Upper lobe of right lung (tissue), 1 donor: ENCODE measurements around the gene TOR2A. TPM values are rescaled to one million over a fixed set of nuclear protein-coding genes. Genes with fewer than 3 reads are reported as not detected.

Experiments used
- ATAC-seq: fragments of 200-7000 bp; cut with Tn5 transposase; one replicate; pipeline ENCODE4 v1.9.1; 2020; ENCODE audit warnings: mild to moderate bottlenecking, moderate library complexity
- DNase-seq: peaks from one replicate; pipeline ENCODE4 v3.0.0-alpha.2; 2020
- H3K27ac ChIP-seq: fragments of 200-600 bp; one replicate; pipeline ENCODE4 v1.8.0; 2022
- H3K27me3 ChIP-seq: fragments of 200-600 bp; one replicate; pipeline ENCODE4 v1.8.0; 2022; ENCODE audit warnings: mild to moderate bottlenecking
- H3K36me3 ChIP-seq: fragments of 200-600 bp; one replicate; pipeline ENCODE4 v1.8.0; 2022
- H3K4me1 ChIP-seq: fragments of 200-600 bp; one replicate; pipeline ENCODE4 v1.8.0; 2022
- H3K4me3 ChIP-seq: fragments of 200-600 bp; one replicate; pipeline ENCODE4 v1.8.0; 2022; ENCODE audit warnings: mild to moderate bottlenecking
- H3K9me3 ChIP-seq: fragments of 200-600 bp; one replicate; pipeline ENCODE4 v1.8.0; 2022
- intact Hi-C: fragments of 100-400 bp; cut with DNase I; formaldehyde crosslinking; loops from one replicate; pipeline ENCODE4 v1.11.0; 2022
- total RNA-seq: library from RNA; stranded (reverse); fragmentation: NEBNext Ultra II Directional; extraction: Animal tissue kit (Norgen Biotek cat#: 25700); gene quantifications from one replicate; pipeline ENCODE4 v1.2.1, GENCODE V29; 2021
- TF ChIP-seq, protein P1 (sequence below): fragments of 200-600 bp; IDR thresholded peaks from one replicate; pipeline ENCODE4 v1.8.0; 2022; ENCODE audit warnings: antibody characterized with exemption
- donor health status: DM: no; HTN: yes; CAD: no; lungs with severe emphysema.

TOR2A gene
- total RNA-seq, 1 donor from 2014 or later = 17.3 TPM

DNA sequence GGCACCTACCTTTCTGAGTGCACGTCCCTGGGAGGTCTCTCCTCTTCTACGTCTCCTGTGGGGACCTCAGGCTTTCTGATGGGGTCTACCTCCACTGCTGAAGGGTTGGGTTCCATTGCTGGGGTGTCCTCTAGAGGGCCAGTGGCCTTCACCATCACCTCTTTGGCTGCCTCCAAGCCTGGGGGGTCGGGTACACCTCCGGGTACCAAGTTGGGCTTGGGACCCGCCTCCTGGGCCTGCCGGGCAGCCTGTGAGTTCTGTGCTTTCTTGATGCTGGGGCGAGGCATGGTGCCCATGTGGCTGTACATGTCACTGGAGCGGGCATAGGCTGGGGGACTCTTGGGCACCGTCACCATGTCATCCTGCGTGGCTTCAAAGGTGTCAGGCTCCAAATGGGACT, 38.9 kb upstream of the TOR2A start:
- TF ChIP-seq, protein P1, sequence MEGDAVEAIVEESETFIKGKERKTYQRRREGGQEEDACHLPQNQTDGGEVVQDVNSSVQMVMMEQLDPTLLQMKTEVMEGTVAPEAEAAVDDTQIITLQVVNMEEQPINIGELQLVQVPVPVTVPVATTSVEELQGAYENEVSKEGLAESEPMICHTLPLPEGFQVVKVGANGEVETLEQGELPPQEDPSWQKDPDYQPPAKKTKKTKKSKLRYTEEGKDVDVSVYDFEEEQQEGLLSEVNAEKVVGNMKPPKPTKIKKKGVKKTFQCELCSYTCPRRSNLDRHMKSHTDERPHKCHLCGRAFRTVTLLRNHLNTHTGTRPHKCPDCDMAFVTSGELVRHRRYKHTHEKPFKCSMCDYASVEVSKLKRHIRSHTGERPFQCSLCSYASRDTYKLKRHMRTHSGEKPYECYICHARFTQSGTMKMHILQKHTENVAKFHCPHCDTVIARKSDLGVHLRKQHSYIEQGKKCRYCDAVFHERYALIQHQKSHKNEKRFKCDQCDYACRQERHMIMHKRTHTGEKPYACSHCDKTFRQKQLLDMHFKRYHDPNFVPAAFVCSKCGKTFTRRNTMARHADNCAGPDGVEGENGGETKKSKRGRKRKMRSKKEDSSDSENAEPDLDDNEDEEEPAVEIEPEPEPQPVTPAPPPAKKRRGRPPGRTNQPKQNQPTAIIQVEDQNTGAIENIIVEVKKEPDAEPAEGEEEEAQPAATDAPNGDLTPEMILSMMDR = no peak
- Histone ChIP-seq H3K4me3 (no peak overlapping the region), H3K27ac (no peak overlapping the region), H3K4me1 (peaks cover 27% of the 10 kb centered on the region), H3K36me3 (no peaks in the 10 kb centered on the region), H3K9me3 (no peaks in the 10 kb centered on the region), H3K27me3 (no peaks in the 10 kb centered on the region)
- DNase-seq = no peak
- intact Hi-C loops = no loop called here
- no peak for ATAC-seq

DNA sequence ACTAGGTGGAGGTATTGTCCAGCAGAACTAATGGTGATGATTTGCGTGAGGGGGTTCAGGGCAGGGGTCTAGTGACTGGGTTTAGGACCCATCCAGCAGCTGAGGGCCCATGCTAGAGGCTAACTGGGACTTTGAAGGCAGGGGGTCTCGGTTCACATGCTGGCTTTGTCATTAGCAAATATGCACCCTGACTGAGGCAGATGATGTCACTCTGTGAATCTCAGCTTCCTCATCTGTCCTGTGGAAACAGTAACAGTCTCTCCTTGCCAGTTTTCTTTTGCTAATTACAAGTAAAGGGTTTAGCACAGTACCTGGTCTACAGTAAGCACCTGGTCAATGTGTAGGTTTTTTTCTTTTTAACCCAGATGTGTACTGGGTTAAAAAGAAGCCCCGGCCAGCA, 38.2 kb upstream of the TOR2A start:
- ATAC-seq (no peak), DNase-seq (no peak)
- no peaks in the 10 kb centered on the region for H3K36me3 ChIP-seq
- H3K4me1 ChIP-seq = peaks cover 20% of the 10 kb centered on the region
- no peaks in the 10 kb centered on the region for H3K27me3 ChIP-seq
- no peak overlapping the region for H3K27ac ChIP-seq
- H3K9me3 ChIP-seq = no peaks in the 10 kb centered on the region
- TF ChIP-seq, protein P1 = no peak
- intact Hi-C loops = no loop called here
- H3K4me3 ChIP-seq = no peak overlapping the region

DNA sequence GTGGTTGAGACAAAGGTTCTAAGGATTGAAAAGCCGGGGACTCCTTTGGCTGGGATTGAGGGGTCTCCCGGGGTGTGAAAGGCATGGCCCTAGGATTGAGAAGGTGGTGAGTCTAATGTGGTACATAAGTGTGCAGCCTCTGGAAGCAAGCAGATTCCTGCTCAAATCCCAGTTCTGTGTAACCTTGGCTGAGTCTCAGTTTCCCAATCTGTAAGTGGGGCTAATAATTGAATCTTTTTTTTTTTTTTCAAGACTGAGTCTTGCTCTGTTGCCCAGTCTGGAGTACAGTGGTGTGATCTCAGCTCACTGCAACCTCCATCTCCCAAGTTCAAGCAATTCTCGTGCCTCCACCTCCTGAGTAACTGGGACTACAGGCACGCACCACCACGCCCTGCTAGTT, 37.5 kb upstream of the TOR2A start:
- intact Hi-C loops = no loop called here
- no peaks in the 10 kb centered on the region for H3K9me3 ChIP-seq
- H3K4me3 ChIP-seq = no peak overlapping the region
- no peak for DNase-seq
- no peaks in the 10 kb centered on the region for H3K27me3 ChIP-seq
- H3K4me1 ChIP-seq = peaks cover 22% of the 10 kb centered on the region
- H3K36me3 ChIP-seq = no peaks in the 10 kb centered on the region
- H3K27ac ChIP-seq = no peak overlapping the region
- no peak for ATAC-seq
- TF ChIP-seq, protein P1 = no peak

DNA sequence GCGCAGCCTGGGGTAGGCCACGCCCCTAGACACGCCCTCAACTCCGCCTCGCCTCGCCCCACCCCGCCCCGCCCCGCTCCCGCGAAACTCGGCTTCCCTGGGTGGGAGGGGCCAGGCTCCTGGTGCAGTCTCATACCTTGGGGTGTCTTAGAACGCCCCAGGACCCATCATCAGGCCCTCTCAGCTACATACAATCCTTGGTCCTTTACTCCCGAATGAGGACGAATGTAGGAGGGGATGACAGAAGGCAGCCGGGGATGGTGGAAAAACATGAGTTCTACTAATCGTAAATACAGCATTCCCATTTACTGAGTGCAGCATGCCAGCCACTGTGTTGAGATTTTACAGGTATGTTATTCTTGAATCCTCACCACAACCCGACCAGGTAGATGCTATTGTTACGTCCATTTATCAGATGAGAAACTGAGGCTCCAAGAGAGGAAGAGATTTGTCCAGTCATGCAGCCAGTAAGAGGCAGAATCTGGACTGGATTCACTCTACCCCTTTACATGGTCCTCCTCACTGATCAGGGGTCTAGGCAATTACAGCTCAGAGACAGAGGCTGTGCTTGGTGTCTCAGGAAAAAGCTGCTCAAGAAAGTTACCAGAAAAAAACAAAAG, 36.6 kb upstream of the TOR2A start:
- intact Hi-C loops = no loop called here
- Histone ChIP-seq H3K9me3 (no peaks in the 10 kb centered on the region), H3K27ac (peak overlapping the region; percentile 55), H3K4me3 (peak overlapping the region; percentile 67), H3K27me3 (no peaks in the 10 kb centered on the region), H3K36me3 (no peaks in the 10 kb centered on the region), H3K4me1 (peaks cover 31% of the 10 kb centered on the region)
- DNase-seq = no peak
- TF ChIP-seq, protein P1 = no peak
- ATAC-seq = no peak

DNA sequence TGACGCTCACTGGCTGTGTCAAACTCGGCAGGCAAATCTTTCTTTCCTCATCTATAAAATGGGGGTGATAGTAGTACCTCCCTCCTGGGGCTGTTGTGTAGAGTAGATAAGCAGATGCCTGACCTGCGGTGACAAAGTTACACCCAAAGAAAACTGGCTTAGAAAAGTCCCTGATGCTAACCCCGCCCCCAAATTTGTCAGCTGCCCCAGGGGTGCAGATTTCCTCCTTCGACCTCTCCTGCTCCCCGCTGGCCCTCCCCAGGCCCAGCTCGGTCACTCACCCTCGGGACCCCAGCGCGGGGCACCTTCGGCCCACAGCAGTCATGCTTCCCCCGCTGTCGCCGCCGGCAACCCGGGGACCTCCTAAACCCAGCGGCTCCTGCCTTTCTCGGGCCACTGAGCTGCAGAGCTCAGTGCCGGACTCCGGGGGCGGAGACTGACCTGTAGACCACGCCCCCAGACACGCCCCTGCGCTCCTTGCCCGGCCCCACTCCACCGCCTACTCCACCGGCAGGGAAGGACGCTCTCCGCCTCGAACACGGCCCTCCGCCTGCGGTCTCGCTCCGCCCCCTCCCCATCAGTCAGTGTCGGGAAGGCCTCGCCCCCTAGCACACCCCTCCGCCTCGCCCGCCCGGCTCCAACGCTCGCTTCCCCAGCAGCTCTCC, 35.9 kb upstream of the TOR2A start:
- Histone ChIP-seq H3K27me3 (no peaks in the 10 kb centered on the region), H3K9me3 (no peaks in the 10 kb centered on the region), H3K27ac (peak overlapping the region; percentile 86), H3K4me3 (peak overlapping the region; percentile 67), H3K4me1 (peaks cover 32% of the 10 kb centered on the region), H3K36me3 (no peaks in the 10 kb centered on the region)
- peak; percentile 98 for ATAC-seq
- intact Hi-C loops = no loop called here
- peak; percentile 100 for DNase-seq
- TF ChIP-seq, protein P1 = no peak
